ENCODE results near the gene CCDC57. TPM values are rescaled to one million over a fixed set of nuclear protein-coding genes. Genes with fewer than 3 reads are reported as not detected.

The CCDC57 gene
- total RNA-seq, 1 experiment from 2014 or later: 140 TPM

DNA sequence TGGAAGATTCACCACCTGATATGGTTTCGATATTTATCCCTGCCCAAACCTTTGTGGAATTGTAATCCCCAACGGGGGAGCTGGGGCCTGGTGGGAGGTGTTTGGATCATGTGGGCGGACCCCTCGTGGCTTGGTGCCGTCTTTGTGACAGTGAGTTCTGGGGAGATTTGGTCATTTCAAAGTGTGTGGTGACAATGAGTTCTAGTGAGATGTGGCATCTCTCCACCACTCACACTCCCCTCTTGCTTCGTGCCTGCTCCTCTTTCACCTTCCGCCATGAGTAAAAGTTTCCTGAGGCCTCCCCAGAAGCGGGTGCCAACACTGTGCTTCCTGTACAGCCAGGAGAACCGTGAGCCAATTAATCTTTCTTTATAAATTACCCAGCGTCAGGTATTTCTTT lies 9.7 kb downstream of the CCDC57 start:
- no TSS peak for BruUV-seq (replicated peaks)
- Histone ChIP-seq H3K9me2 (ENCODE audit: insufficient read depth) (no peaks in the 10 kb centered on the region), H4K20me1 (ENCODE audit: insufficient read depth) (no peaks in the 10 kb centered on the region), H3K4me3 (no peak overlapping the region), H3F3A (ENCODE audit: insufficient read depth, low read depth) (peaks cover 28% of the 10 kb centered on the region), H2AFZ (no peak overlapping the region), H3K27me3 (ENCODE audit: insufficient read depth, low read depth) (no peaks in the 10 kb centered on the region), H3K4me2 (no peak overlapping the region), H3K4me1 (replicated peaks; ENCODE audit: insufficient read depth) (peaks cover 28% of the 10 kb centered on the region), H3K9me3 (ENCODE audit: insufficient read depth, low read depth) (no peaks in the 10 kb centered on the region), H3K79me2 (ENCODE audit: low read depth) (0 out of 2 replicates have a peak, but pooled peaks cover 4% of the 10 kb centered on the region), H3K27ac (no peak overlapping the region), H3K36me3 (ENCODE audit: low read depth) (no peaks in the 10 kb centered on the region)
- intact Hi-C loops (cut with micrococcal nuclease; ENCODE audit: unreplicated experiment): no loop called here
- no peak for DNase-seq
- ChIA-PET CTCF (no interaction called here), POLR2A (ENCODE audit: unreplicated experiment) (no interaction called here)
- TF ChIP-seq, protein P1, sequence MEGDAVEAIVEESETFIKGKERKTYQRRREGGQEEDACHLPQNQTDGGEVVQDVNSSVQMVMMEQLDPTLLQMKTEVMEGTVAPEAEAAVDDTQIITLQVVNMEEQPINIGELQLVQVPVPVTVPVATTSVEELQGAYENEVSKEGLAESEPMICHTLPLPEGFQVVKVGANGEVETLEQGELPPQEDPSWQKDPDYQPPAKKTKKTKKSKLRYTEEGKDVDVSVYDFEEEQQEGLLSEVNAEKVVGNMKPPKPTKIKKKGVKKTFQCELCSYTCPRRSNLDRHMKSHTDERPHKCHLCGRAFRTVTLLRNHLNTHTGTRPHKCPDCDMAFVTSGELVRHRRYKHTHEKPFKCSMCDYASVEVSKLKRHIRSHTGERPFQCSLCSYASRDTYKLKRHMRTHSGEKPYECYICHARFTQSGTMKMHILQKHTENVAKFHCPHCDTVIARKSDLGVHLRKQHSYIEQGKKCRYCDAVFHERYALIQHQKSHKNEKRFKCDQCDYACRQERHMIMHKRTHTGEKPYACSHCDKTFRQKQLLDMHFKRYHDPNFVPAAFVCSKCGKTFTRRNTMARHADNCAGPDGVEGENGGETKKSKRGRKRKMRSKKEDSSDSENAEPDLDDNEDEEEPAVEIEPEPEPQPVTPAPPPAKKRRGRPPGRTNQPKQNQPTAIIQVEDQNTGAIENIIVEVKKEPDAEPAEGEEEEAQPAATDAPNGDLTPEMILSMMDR (conservative IDR thresholded peaks at IDR 0.05): no peak
- no peak for TF ChIP-seq EZH2 (IDR thresholded peaks at IDR 0.05; ENCODE audit: low read depth)

DNA sequence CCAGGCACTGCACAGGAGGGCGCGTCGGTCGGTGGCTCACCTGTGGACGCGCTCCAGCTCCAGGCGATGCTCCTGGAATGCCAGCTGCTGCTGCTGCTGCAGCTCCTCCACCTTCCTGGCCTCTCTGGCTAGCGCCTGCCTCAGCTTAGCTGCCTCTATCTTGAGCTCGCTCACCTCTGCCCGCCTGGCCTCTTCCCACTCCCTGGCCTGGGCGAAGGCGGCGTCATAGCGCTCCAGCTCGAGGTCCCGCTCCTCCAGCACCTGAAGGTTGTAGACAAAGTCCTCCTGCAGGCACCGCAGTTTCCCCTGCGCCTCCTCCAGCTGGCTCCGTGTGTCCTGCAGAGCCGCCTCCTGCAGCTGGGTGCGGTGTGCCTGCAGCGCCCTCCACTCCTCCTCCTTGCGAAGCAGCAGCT lies 11.1 kb downstream of the CCDC57 start:
- intact Hi-C loops (cut with micrococcal nuclease; ENCODE audit: unreplicated experiment): no loop called here
- BruUV-seq (replicated peaks): no TSS peak
- Histone ChIP-seq H3K4me2 (no peak overlapping the region), H3K36me3 (ENCODE audit: low read depth) (no peaks in the 10 kb centered on the region), H3K79me2 (ENCODE audit: low read depth) (0 out of 2 replicates have a peak, but pooled peaks cover 4% of the 10 kb centered on the region), H4K20me1 (ENCODE audit: insufficient read depth) (no peaks in the 10 kb centered on the region), H3K27ac (no peak overlapping the region), H3K9me2 (ENCODE audit: insufficient read depth) (no peaks in the 10 kb centered on the region), H3K9me3 (ENCODE audit: insufficient read depth, low read depth) (no peaks in the 10 kb centered on the region), H3K4me3 (no peak overlapping the region), H3K27me3 (ENCODE audit: insufficient read depth, low read depth) (no peaks in the 10 kb centered on the region), H3K4me1 (replicated peaks; ENCODE audit: insufficient read depth) (peaks cover 19% of the 10 kb centered on the region), H3F3A (ENCODE audit: insufficient read depth, low read depth) (peaks cover 17% of the 10 kb centered on the region), H2AFZ (no peak overlapping the region)
- no peak for TF ChIP-seq EZH2 (IDR thresholded peaks at IDR 0.05; ENCODE audit: low read depth)
- TF ChIP-seq, protein P1 (conservative IDR thresholded peaks at IDR 0.05): no peak
- POLR2A ChIA-PET (ENCODE audit: unreplicated experiment): no interaction called here
- no peak for DNase-seq
- CTCF ChIA-PET: no interaction called here

DNA sequence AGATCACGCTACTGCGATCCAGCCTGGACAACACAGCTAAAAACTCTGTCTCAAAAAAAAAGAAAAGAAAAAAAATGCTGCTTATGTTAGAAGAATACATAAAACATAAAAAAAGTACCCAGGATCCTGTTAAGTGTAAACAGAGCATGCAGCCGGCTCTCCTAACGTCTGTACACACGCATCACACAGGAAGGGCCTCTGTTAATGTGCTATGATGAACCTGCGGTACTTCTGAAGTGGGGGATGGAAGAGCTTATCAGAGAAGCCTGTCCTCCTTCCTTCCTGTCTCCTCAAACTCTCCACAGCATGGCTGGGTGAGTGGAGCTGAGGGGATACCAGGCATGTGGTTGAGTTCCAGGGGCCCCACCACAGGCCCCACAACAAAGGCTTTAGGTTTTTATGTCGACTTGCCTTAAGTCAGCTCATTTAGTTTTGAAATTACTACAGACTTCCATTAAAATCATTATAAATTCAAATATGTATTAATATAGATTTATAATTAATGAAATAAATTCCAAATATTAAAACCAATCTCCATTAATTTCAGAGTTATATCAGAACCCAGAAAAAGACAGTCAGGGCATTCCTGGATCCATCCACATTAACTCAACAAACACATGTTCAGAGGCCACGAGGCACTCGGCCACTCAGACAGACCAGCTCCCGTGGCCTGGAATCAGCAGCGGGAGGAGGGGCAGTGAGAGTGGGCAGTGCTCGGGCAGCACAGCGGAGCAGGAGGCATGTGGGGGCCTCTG lies 11.7 kb downstream of the CCDC57 start:
- no peak overlapping the region for H2AFZ ChIP-seq
- peaks cover 16% of the 10 kb centered on the region for H3K4me1 ChIP-seq (replicated peaks; ENCODE audit: insufficient read depth)
- ChIA-PET POLR2A (ENCODE audit: unreplicated experiment) (interaction anchor here (0.5 kb wide), 1 partner anchor 160 kb away, joined by 23 read pairs; no protein-coding TSS in a partner anchor), CTCF (no interaction called here)
- intact Hi-C loops (cut with micrococcal nuclease; ENCODE audit: unreplicated experiment): no loop called here
- no peaks in the 10 kb centered on the region for H3K9me3 ChIP-seq (ENCODE audit: insufficient read depth, low read depth)
- no peak overlapping the region for H3K4me2 ChIP-seq
- peaks cover 14% of the 10 kb centered on the region for H3F3A ChIP-seq (ENCODE audit: insufficient read depth, low read depth)
- TF ChIP-seq EZH2 (IDR thresholded peaks at IDR 0.05; ENCODE audit: low read depth): no peak
- TF ChIP-seq, protein P1 (conservative IDR thresholded peaks at IDR 0.05): no peak
- H3K27ac ChIP-seq: no peak overlapping the region
- no TSS peak for BruUV-seq (replicated peaks)
- 0 out of 2 replicates have a peak, but pooled peaks cover 4% of the 10 kb centered on the region for H3K79me2 ChIP-seq (ENCODE audit: low read depth)
- no peaks in the 10 kb centered on the region for H3K9me2 ChIP-seq (ENCODE audit: insufficient read depth)
- H3K27me3 ChIP-seq (ENCODE audit: insufficient read depth, low read depth): no peaks in the 10 kb centered on the region
- no peak for DNase-seq
- no peak overlapping the region for H3K4me3 ChIP-seq
- no peaks in the 10 kb centered on the region for H4K20me1 ChIP-seq (ENCODE audit: insufficient read depth)
- H3K36me3 ChIP-seq (ENCODE audit: low read depth): no peaks in the 10 kb centered on the region

Measured in PC-9 (cell line).